GM13977 (cell line): ENCODE results near the gene L1CAM.

ENCODE experiments used
- DNase-seq: peaks from one replicate; pipeline ENCODE4 v3.0.0; 2012; ENCODE audit warnings: low spot score
- in situ Hi-C: fragments of 300-500 bp; cut with MboI; formaldehyde crosslinking; loops from one replicate; pipeline ENCODE4 v1.12.0; 2022; ENCODE audit warnings: low sequenced_read_pairs, low pct_unique_long_range_greater_than_20kb, mixed read lengths, inconsistent platforms; ENCODE audit not compliant: unreplicated experiment
- TF ChIP-seq, protein P1 (sequence below): IDR thresholded peaks from 2 replicates; pipeline ENCODE4 v1.5.1; 2012; ENCODE audit warnings: mild to moderate bottlenecking, control low read depth; ENCODE audit not compliant: insufficient read depth; ENCODE audit errors: extremely low read depth, missing control alignments

The L1CAM gene

DNA sequence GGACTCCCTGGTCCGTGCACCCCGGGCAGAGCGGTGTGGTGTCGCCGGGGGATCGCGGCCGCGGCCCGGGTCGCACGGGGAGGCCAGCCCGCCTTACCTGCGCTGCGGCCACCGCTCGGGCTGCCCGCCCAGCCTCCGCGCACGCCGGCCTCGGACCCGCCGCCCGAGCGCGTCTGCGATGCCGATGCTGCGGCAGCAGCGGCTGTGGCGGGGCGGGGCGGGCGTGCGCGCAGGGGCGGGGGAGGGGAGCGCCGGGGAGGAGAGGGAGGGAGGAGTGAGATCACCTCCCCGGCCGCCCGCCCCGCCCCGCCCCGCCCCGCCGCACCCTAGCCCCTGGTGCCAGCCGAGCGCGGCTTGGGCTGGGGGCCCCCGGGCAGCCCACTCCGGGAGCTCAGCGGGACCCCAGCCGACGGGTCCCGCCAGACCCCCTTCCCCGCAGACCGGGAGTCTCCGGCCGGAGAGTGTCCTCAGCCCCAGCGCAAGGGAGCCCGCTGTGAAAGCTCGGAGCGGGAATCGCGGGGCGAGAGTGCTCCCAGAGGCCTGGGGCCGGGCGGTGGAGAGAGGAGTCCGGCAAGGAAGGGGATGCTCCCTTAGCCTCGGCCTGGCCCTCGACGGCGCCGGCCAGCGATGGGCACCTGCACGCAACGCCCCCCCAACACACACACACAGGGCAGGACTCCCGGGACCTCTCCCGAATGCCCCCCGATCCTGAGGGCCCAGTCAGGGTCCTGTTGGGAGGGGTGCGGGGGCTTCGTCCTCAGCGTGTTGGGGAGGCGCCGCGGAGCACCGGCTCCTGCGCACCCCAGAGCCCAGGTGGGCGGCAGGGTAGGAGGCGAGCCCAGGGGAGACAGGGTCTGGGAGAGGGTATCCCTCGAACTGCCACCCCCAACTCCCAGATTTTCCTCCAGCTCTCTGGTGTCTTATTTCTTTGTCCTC lies at the start of gene L1CAM:
Gene L1CAM (minus strand): TSS at position 206 of the 936 bp plus-strand sequence. CDS start 10,337 bp downstream, outside the sequence.
- DNase-seq: no peak
- in situ Hi-C loops: no loop called here
- TF ChIP-seq, protein P1, sequence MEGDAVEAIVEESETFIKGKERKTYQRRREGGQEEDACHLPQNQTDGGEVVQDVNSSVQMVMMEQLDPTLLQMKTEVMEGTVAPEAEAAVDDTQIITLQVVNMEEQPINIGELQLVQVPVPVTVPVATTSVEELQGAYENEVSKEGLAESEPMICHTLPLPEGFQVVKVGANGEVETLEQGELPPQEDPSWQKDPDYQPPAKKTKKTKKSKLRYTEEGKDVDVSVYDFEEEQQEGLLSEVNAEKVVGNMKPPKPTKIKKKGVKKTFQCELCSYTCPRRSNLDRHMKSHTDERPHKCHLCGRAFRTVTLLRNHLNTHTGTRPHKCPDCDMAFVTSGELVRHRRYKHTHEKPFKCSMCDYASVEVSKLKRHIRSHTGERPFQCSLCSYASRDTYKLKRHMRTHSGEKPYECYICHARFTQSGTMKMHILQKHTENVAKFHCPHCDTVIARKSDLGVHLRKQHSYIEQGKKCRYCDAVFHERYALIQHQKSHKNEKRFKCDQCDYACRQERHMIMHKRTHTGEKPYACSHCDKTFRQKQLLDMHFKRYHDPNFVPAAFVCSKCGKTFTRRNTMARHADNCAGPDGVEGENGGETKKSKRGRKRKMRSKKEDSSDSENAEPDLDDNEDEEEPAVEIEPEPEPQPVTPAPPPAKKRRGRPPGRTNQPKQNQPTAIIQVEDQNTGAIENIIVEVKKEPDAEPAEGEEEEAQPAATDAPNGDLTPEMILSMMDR: no peak

DNA sequence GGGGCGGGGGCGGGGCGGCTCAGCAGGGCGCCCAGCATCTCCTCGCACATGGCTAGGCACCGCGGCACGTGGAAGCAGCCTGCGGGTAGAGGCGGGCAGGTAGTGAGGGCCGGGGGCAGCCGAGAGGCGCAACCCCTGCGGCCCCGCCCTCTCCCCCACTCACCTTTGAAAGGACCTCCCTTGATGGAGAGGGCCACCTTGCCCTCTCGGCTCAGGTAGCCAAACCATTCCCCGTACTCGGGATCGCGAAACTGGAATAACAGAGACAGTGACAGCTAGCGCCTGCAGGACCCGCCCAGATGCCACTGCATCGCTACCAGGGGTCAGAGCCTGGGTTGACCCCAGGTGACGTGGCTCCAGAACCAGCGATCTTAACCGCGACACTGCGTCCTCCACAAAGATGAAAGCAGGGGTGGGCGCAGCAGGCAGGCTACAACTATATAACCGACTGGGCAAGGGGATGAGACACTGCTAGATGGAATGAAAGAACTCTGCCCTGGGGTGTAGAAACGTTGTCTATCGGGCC lies 49.4 kb upstream of the L1CAM start:
- in situ Hi-C loops: loop anchor here (25.0 kb wide), 1 partner anchor 973 kb away; no protein-coding TSS in a partner anchor
- no peak for DNase-seq
- TF ChIP-seq, protein P1: no peak

DNA sequence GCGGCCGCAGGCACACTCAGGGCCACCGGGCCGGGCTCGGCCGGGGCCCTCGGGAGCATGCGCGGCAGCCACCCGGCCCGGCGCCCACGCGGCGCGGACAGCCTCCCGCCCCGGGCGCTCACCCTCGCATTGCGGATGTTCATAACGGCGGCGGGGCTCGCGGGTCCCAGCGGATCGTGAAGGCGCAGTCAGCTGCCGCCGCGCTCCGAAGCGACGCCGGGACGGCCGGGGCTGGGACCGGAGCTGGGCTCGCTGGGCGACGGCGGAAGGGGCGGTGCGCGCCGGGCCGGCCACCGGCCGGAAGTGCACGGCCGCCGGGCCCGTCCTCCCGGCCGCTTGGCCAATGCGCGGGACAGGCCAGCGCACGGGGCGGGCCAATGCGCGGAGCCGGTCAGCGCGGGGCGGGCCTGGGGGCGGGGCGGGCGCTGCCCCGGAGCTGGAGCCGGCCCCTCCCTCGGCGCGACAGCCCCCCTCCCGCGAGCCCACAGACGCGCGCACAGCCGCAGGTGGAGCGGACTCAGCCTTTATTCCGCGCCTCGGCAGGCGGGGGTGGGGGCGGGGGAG lies 48.9 kb upstream of the L1CAM start, which contains the start of gene NAA10:
Gene NAA10 (minus strand): TSS at position 276 of the 564 bp plus-strand sequence. CDS start 133 bp downstream, at position 143.
- TF ChIP-seq, protein P1: no peak
- in situ Hi-C loops: loop anchor here (25.0 kb wide), 1 partner anchor 973 kb away; no protein-coding TSS in a partner anchor
- peak; percentile 97 for DNase-seq

DNA sequence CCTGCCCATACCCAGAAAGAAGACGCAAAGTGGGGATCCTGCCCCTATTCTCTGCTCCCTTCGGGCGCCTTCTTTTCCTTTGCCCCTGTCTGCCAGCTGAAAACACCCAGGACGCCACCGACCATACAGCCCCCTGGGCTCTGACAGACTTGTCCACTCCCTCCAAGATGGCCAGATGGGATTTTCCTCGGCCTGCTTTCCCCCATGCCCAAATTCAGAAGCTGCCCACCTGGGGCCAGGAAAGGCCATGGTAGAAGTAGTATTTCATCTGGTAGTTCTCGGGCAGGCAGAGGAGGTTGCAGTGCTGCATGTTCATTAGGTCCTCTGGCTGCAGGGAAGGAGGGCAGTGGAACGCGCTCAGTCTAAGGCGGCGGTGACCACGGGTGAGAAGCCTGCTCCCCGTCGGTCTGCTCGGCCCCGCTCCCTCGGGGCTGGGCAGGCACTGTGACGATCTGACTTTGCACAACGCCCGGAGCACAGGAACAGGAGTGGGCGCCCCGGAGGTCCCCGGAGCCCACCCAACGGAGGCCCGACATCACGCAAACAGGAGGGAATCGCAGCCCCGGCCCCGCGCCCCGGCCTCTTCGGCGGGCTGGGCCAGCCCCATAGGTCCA lies 48.3 kb upstream of the L1CAM start:
- TF ChIP-seq, protein P1: no peak
- in situ Hi-C loops: loop anchor here (25.0 kb wide), 1 partner anchor 972 kb away; no protein-coding TSS in a partner anchor
- no peak for DNase-seq

GRCh38 chrX:153933748-153934147 lies 47.8 kb upstream of the L1CAM start:
- no peak for DNase-seq
- TF ChIP-seq, protein P1: no peak
- in situ Hi-C loops: loop anchor here (25.0 kb wide), 1 partner anchor 971 kb away; no protein-coding TSS in a partner anchor

DNA sequence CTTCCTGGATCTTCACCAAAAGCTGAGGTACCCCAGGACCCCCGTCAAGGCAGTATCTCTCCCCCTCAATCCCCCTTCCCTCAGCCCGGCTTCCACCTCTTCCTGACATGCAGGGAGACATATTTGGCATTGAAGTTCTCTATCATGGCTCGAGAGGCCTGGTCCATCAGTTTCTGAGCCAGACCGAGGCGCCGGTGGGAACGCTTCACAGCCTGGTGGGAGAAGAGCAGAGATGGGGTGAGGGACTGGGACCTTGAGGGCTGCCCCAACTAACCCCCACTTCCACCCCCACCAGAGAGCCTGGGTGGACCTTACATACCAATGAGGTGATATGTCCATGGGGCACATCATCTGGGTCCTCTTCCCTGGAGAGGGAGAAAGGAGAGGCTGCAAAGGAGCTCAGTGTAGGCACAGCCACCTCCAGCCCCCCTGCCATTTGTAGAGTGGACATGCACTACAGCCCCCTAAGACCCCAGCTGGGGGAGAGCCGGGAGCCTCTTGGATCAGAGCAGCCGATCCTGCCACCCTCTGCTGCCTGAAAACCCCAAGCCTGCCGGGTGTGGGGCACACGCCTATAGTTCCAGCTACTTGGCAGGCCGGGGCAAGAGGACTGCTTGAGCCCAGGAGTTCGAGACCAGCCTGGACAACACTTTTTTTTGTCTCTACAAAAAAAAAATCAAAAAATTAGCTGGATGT lies 46.4 kb upstream of the L1CAM start:
- no peak for DNase-seq
- TF ChIP-seq, protein P1: no peak
- in situ Hi-C loops: loop anchor here (25.0 kb wide), 1 partner anchor 970 kb away; no protein-coding TSS in a partner anchor
